Measurements from ENCODE around the gene KRTAP9-8. TPM values are rescaled to one million over a fixed set of nuclear protein-coding genes. Genes with fewer than 3 reads are reported as not detected.

The KRTAP9-8 gene
- not detected in 2 replicates for total RNA-seq

GRCh38 chr17:41237949-41238437 is at the start of gene KRTAP9-8:
KRTAP9-8 (plus strand) TSS chr17:41237999; CDS start chr17:41238052, 53 bp downstream.

GRCh38 chr17:41189837-41190318 is 47.9 kb upstream of the KRTAP9-8 start, which contains the start of gene KRTAP9-1:
KRTAP9-1 (plus strand) TSS chr17:41189887; CDS start chr17:41189887, 0 bp downstream.

GRCh38 chr17:41226598-41227095 is 11.2 kb upstream of the KRTAP9-8 start, which contains the start of gene KRTAP9-2:
KRTAP9-2 (plus strand) TSS chr17:41226648; CDS start chr17:41226655, 7 bp downstream.

GRCh38 chr17:41232399-41233105 is 5.2 kb upstream of the KRTAP9-8 start, which contains the start of gene KRTAP9-3:
KRTAP9-3 (plus strand) TSS chr17:41232449; CDS start chr17:41232502, 53 bp downstream.

GRCh38 chr17:41249637-41250240 is 11.9 kb downstream of the KRTAP9-8 start, which contains the start of gene KRTAP9-4:
KRTAP9-4 (plus strand) TSS chr17:41249687; CDS start chr17:41249721, 34 bp downstream.

GRCh38 chr17:41255381-41256290 is 17.8 kb downstream of the KRTAP9-8 start, which contains the start of gene KRTAP9-9:
KRTAP9-9 (plus strand) TSS chr17:41255384.

GRCh38 chr17:41265078-41265477 is 27.3 kb downstream of the KRTAP9-8 start, which contains the start of gene KRTAP9-6:
KRTAP9-6 (plus strand) TSS chr17:41265378; CDS start chr17:41265378, 0 bp downstream.

GRCh38 chr17:41275648-41276190 is 37.9 kb downstream of the KRTAP9-8 start, which contains the start of gene KRTAP9-7:
KRTAP9-7 (plus strand) TSS chr17:41275698; CDS start chr17:41275698, 0 bp downstream.

Other genes with a start within 250 kb of the KRTAP9-8 start
- not detected in 2 replicates for gene KRTAP3-3, start 243.8 kb upstream of the KRTAP9-8 start, total RNA-seq
- not detected in 2 replicates for gene KRTAP3-2, start 238.1 kb upstream of the KRTAP9-8 start, total RNA-seq
- gene KRTAP3-1, start 228.9 kb upstream of the KRTAP9-8 start, total RNA-seq: not detected in 2 replicates
- gene KRTAP1-5, start 210.8 kb upstream of the KRTAP9-8 start, total RNA-seq: 1.9 and 5.1 TPM in 2 replicates
- gene KRTAP1-4, start 207.8 kb upstream of the KRTAP9-8 start, total RNA-seq: not detected in 2 replicates
- gene KRTAP1-3, start 203.1 kb upstream of the KRTAP9-8 start, total RNA-seq: not detected in 2 replicates
- under 0.01 TPM in 1 of 2 replicates, not detected in the other for gene KRTAP1-1, start 196.5 kb upstream of the KRTAP9-8 start, total RNA-seq
- not detected in 2 replicates for gene KRTAP2-1, start 190.7 kb upstream of the KRTAP9-8 start, total RNA-seq
- gene KRTAP2-2, start 182.8 kb upstream of the KRTAP9-8 start, total RNA-seq: not detected in 2 replicates
- gene KRTAP2-3, start 177.9 kb upstream of the KRTAP9-8 start, total RNA-seq: under 0.01 and 0.77 TPM in 2 replicates
- 0.28 TPM in 1 of 2 replicates, not detected in the other for gene KRTAP2-4, start 172.1 kb upstream of the KRTAP9-8 start, total RNA-seq
- not detected in 2 replicates for gene KRTAP4-7, start 153.8 kb upstream of the KRTAP9-8 start, total RNA-seq
- gene KRTAP4-8, start 139.9 kb upstream of the KRTAP9-8 start, total RNA-seq: not detected in 2 replicates
- gene KRTAP4-16, start 135.8 kb upstream of the KRTAP9-8 start, total RNA-seq: not detected in 2 replicates
- not detected in 2 replicates for gene KRTAP4-9, start 132.6 kb upstream of the KRTAP9-8 start, total RNA-seq
- not detected in 2 replicates for gene KRTAP4-11, start 119.6 kb upstream of the KRTAP9-8 start, total RNA-seq
- not detected in 2 replicates for gene KRTAP4-12, start 113.8 kb upstream of the KRTAP9-8 start, total RNA-seq
- gene KRTAP4-6, start 97.5 kb upstream of the KRTAP9-8 start, total RNA-seq: not detected in 2 replicates
- gene KRTAP4-5, start 88.2 kb upstream of the KRTAP9-8 start, total RNA-seq: not detected in 2 replicates
- gene KRTAP4-4, start 77.3 kb upstream of the KRTAP9-8 start, total RNA-seq: not detected in 2 replicates
- gene KRTAP4-3, start 69.8 kb upstream of the KRTAP9-8 start, total RNA-seq: not detected in 2 replicates
- gene KRTAP4-2, start 59.8 kb upstream of the KRTAP9-8 start, total RNA-seq: not detected in 2 replicates
- not detected in 2 replicates for gene KRTAP4-1, start 53.1 kb upstream of the KRTAP9-8 start, total RNA-seq
- not detected in 2 replicates for gene KRTAP9-1, start 48.1 kb upstream of the KRTAP9-8 start, total RNA-seq
- not detected in 2 replicates for gene KRTAP9-2, start 11.4 kb upstream of the KRTAP9-8 start, total RNA-seq
- gene KRTAP9-3, start 5.5 kb upstream of the KRTAP9-8 start, total RNA-seq: not detected in 2 replicates
- gene KRTAP9-4, start 11.7 kb downstream of the KRTAP9-8 start, total RNA-seq: not detected in 2 replicates
- not detected in 2 replicates for gene KRTAP9-9, start 17.4 kb downstream of the KRTAP9-8 start, total RNA-seq
- gene KRTAP9-6, start 27.4 kb downstream of the KRTAP9-8 start, total RNA-seq: not detected in 2 replicates
- not detected in 2 replicates for gene KRTAP9-7, start 37.7 kb downstream of the KRTAP9-8 start, total RNA-seq
- gene KRTAP29-1, start 64.9 kb downstream of the KRTAP9-8 start, total RNA-seq: not detected in 2 replicates
- gene KRTAP16-1, start 71.3 kb downstream of the KRTAP9-8 start, total RNA-seq: not detected in 2 replicates
- not detected in 2 replicates for gene KRTAP17-1, start 77.7 kb downstream of the KRTAP9-8 start, total RNA-seq
- not detected in 2 replicates for gene KRT33A, start 112.8 kb downstream of the KRTAP9-8 start, total RNA-seq
- gene KRT33B, start 131.8 kb downstream of the KRTAP9-8 start, total RNA-seq: under 0.01 TPM in 2 replicates
- 2.0 and 2.9 TPM in 2 replicates for gene KRT34, start 144.3 kb downstream of the KRTAP9-8 start, total RNA-seq
- not detected in 2 replicates for gene KRT31, start 159.6 kb downstream of the KRTAP9-8 start, total RNA-seq
- gene KRT37, start 186.6 kb downstream of the KRTAP9-8 start, total RNA-seq: not detected in 2 replicates
- not detected in 2 replicates for gene KRT38, start 203.0 kb downstream of the KRTAP9-8 start, total RNA-seq
- gene KRT32, start 229.4 kb downstream of the KRTAP9-8 start, total RNA-seq: not detected in 2 replicates
- not detected in 2 replicates for gene KRT35, start 243.2 kb downstream of the KRTAP9-8 start, total RNA-seq